Kidney (tissue), 14 donors: ENCODE results near the gene BPIFA2. TPM values are rescaled to one million over a fixed set of nuclear protein-coding genes. Genes with fewer than 3 reads are reported as not detected.

Source experiments
- DNase-seq, 5 donors: peaks; one replicate each; pipeline ENCODE4 v3.0.0-alpha.2; 2013 to 2020
- FAIRE-seq: peaks from 2 replicates; lab custom pipeline; 2012; peaks lifted over from hg19 to GRCh38; lab: Jason Lieb, UNC
- H3K27ac ChIP-seq, 2 donors: one replicate each; pipeline ENCODE4 v1.7.0; 2013; ENCODE audit warnings: low read depth in 2 of 2, low read length in 2 of 2, inconsistent platforms in 1 of 2
- H3K27me3 ChIP-seq: one replicate; pipeline ENCODE4 v1.7.1; 2013; ENCODE audit warnings: low read length, inconsistent platforms; ENCODE audit not compliant: control insufficient read depth, insufficient read depth
- H3K36me3 ChIP-seq, 3 donors: one replicate each; pipeline versions ENCODE4 v1.7.0 to v1.7.1; 2013; ENCODE audit warnings: low read length in 3 of 3, control low read depth in 1 of 3, inconsistent platforms in 1 of 3; ENCODE audit not compliant: insufficient read depth in 3 of 3, control insufficient read depth in 2 of 3
- H3K4me1 ChIP-seq, 3 donors: one replicate each; pipeline versions ENCODE4 v1.7.0 to v1.7.1; 2013; ENCODE audit warnings: low read length in 3 of 3, inconsistent platforms in 1 of 3, low read depth in 1 of 3; ENCODE audit not compliant: control insufficient read depth in 2 of 3, insufficient read depth in 2 of 3
- H3K4me3 ChIP-seq, 3 donors: one replicate each; pipeline versions ENCODE4 v1.7.0 to v1.8.1; 2013; ENCODE audit warnings: low read length in 3 of 3, control low read depth in 1 of 3, inconsistent platforms in 1 of 3
- H3K9ac ChIP-seq, 3 donors: one replicate each; pipeline versions ENCODE4 v1.7.0 to v1.7.1; 2013; ENCODE audit warnings: low read length in 3 of 3, control low read depth in 1 of 3, inconsistent platforms in 1 of 3
- H3K9me3 ChIP-seq, 3 donors: one replicate each; pipeline versions ENCODE4 v1.7.0 to v1.7.1; 2013; ENCODE audit warnings: low read length in 3 of 3, control low read depth in 1 of 3, inconsistent platforms in 1 of 3; ENCODE audit not compliant: control insufficient read depth in 2 of 3, insufficient read depth in 1 of 3
- CTCF ChIP-seq: IDR thresholded peaks from 3 replicates; pipeline ENCODE4 v1.5.1; 2012; ENCODE audit warnings: mild to moderate bottlenecking, moderate library complexity, borderline replicate concordance; ENCODE audit not compliant: insufficient read depth; ENCODE audit errors: extremely low read depth
- intact Hi-C: fragments of 100-400 bp; cut with DNase I; formaldehyde crosslinking; loops from one replicate; pipeline ENCODE4 v1.11.1; 2022
- polyA plus RNA-seq: library from polyadenylated mRNA; stranded (reverse); fragments of 350-450 nt; fragmentation: Illumina TruSeq; extraction: RNeasy Lipid Tissue Mini Kit (QIAGEN cat#74804); gene quantifications from one replicate; pipeline ENCODE4 v1.2.3, GENCODE V29; 2014; ENCODE audit warnings: low read depth, low replicate concordance; ENCODE audit not compliant: insufficient read depth
- total RNA-seq: library from RNA; stranded (reverse); fragmentation: NEBNext Ultra II Directional; extraction: Animal tissue kit (Norgen Biotek cat#: 25700); gene quantifications from one replicate; pipeline ENCODE4 v1.2.1, GENCODE V29; 2021
- donor health status: control.
- donor health status: control.
- donor health status: control.
- donor health status: control.
- donor health status: control.
- donor health status: DM: yes; HTN: yes; CAD: no.
- donor health status: Normal renal cell carcinoma (clear cell type).

BPIFA2 gene
- total and polyA plus RNA-seq, 2 donors from 2014 or later, result 0.54 TPM; not detected in 1

GRCh38 chr20:33166533-33167113, 1.3 kb upstream of the BPIFA2 start:
- Histone ChIP-seq H3K4me1 (no peaks in the 10 kb centered on the region), H3K9me3 (peaks cover 0 to 10% (median 0%) of the 10 kb centered on the region in 3 donors), H3K27ac (no peak overlapping the region), H3K27me3 (no peaks in the 10 kb centered on the region), H3K9ac (no peak overlapping the region), H3K4me3 (no peak overlapping the region), H3K36me3 (no peaks in the 10 kb centered on the region)
- no peak for DNase-seq
- no peak for FAIRE-seq
- no peak for TF ChIP-seq CTCF
- intact Hi-C loops, result no loop called here

GRCh38 chr20:33169176-33169794, 1.3 kb downstream of the BPIFA2 start:
- no peak overlapping the region for H3K4me3 ChIP-seq
- H3K9me3 ChIP-seq, result peaks cover 0 to 10% (median 0%) of the 10 kb centered on the region in 3 donors
- H3K27me3 ChIP-seq, result no peaks in the 10 kb centered on the region
- DNase-seq (no peak), FAIRE-seq (no peak)
- H3K4me1 ChIP-seq, result no peaks in the 10 kb centered on the region
- TF ChIP-seq CTCF, result no peak
- H3K9ac ChIP-seq, result no peak overlapping the region
- no peaks in the 10 kb centered on the region for H3K36me3 ChIP-seq
- no peak overlapping the region for H3K27ac ChIP-seq
- intact Hi-C loops, result no loop called here

- Histone ChIP-seq H3K4me1 (no peaks in the 10 kb centered on the region), H3K9ac (no peak overlapping the region), H3K36me3 (no peaks in the 10 kb centered on the region), H3K27me3 (no peaks in the 10 kb centered on the region), H3K27ac (no peak overlapping the region), H3K4me3 (no peak overlapping the region), H3K9me3 (peaks cover 0 to 10% (median 0%) of the 10 kb centered on the region in 3 donors)
- no peak for DNase-seq
- no peak for FAIRE-seq
- intact Hi-C loops, result no loop called here
- TF ChIP-seq CTCF, result no peak
These were observed 4.8 kb downstream of the BPIFA2 start for GRCh38 chr20:33172781-33173180.
